Smooth muscle cell (in vitro differentiated cells): ENCODE measurements around the gene ST6GAL1. TPM values are rescaled to one million over a fixed set of nuclear protein-coding genes. Genes with fewer than 3 reads are reported as not detected.

ENCODE experiments used
- DNase-seq: peaks from one replicate; lab custom pipeline; 2025; ENCODE audit not compliant: unreplicated experiment; lab: John Stamatoyannopoulos, UW
- H2AFZ ChIP-seq: fragments of 200-600 bp; sonication (generic); 2 replicates; pipeline ENCODE4 v1.6.0; 2016; ENCODE audit warnings: antibody characterized with exemption, low read depth, mild to moderate bottlenecking
- H3F3A ChIP-seq: fragments of 200-600 bp; sonication (generic); 2 replicates; pipeline ENCODE4 v1.6.0; 2017; ENCODE audit warnings: antibody characterized with exemption, low read depth
- H3K27ac ChIP-seq: fragments of 200-600 bp; sonication (generic); 2 replicates; pipeline ENCODE4 v1.5.1; 2016; ENCODE audit warnings: low read depth, mild to moderate bottlenecking
- H3K27me3 ChIP-seq: fragments of 200-600 bp; sonication (generic); 2 replicates; pipeline ENCODE4 v1.6.1; 2016; ENCODE audit warnings: low read depth, mild to moderate bottlenecking
- H3K36me3 ChIP-seq: fragments of 200-600 bp; sonication (generic); 2 replicates; pipeline ENCODE4 v1.5.1; 2016; ENCODE audit warnings: low read depth
- H3K4me1 ChIP-seq: fragments of 200-600 bp; sonication (generic); 2 replicates; pipeline ENCODE4 v1.5.1; 2016; ENCODE audit warnings: low read depth
- H3K4me2 ChIP-seq: fragments of 200-600 bp; sonication (generic); 2 replicates; pipeline ENCODE4 v1.6.0; 2016; ENCODE audit warnings: mild to moderate bottlenecking
- H3K4me3 ChIP-seq: fragments of 200-600 bp; sonication (generic); 2 replicates; pipeline ENCODE4 v1.5.1; 2016; ENCODE audit warnings: mild to moderate bottlenecking
- H3K79me2 ChIP-seq: fragments of 200-600 bp; sonication (generic); 2 replicates; pipeline ENCODE4 v1.6.0; 2016; ENCODE audit warnings: low read depth, mild to moderate bottlenecking
- H3K9ac ChIP-seq: fragments of 200-600 bp; sonication (generic); 2 replicates; pipeline ENCODE4 v1.6.0; 2016; ENCODE audit warnings: low read depth
- H3K9me3 ChIP-seq: fragments of 200-600 bp; sonication (generic); replicated peaks from 2 replicates; pipeline ENCODE4 v1.5.1; 2016; ENCODE audit warnings: low read depth
- H4K20me1 ChIP-seq: fragments of 200-600 bp; sonication (generic); 2 replicates; pipeline ENCODE4 v1.6.0; 2016; ENCODE audit warnings: low read depth
- CTCF ChIP-seq: fragments of 200-600 bp; sonication (generic); IDR thresholded peaks from 2 replicates; pipeline ENCODE4 v1.5.1; 2017; ENCODE audit warnings: borderline replicate concordance, mild to moderate bottlenecking, antibody characterized with exemption; ENCODE audit not compliant: insufficient read depth, poor library complexity, severe bottlenecking
- WGBS: methylation state at CpG from one replicate; pipeline ENCODE4 v1.1.7; 2016; ENCODE audit warnings: low lambda C conversion rate; 5-methylcytosine and 5-hydroxymethylcytosine counted together
- polyA plus RNA-seq: library from polyadenylated mRNA; unstranded; fragments of >200 nt; fragmentation: Nextera tagmentation; extraction: Ambion mirVana; gene quantifications from 2 replicates; pipeline ENCODE4 v1.2.1, GENCODE V29; 2016
- total RNA-seq: library from RNA; depleted of rRNA; stranded (reverse); fragments of >200 nt; gene quantifications from 2 replicates; pipeline ENCODE4 v1.2.3, GENCODE V29; 2014

Gene ST6GAL1
- total and polyA plus RNA-seq, 2 experiments from 2014 or later = 3.5 to 8.9 TPM

- WGBS = 64% methylated on average over 9 of the region's 9 CpGs
- no peak for TF ChIP-seq CTCF
- no peaks in the 10 kb centered on the region for H3K79me2 ChIP-seq
- peak overlapping the region; percentile 38 for H3K27ac ChIP-seq
- H4K20me1 ChIP-seq = no peaks in the 10 kb centered on the region
- H3K4me1 ChIP-seq = no peaks in the 10 kb centered on the region
- H3K36me3 ChIP-seq = no peaks in the 10 kb centered on the region
- H3F3A ChIP-seq = no peaks in the 10 kb centered on the region
- H3K9me3 ChIP-seq = no peaks in the 10 kb centered on the region
- no peak overlapping the region for H3K9ac ChIP-seq
- H2AFZ ChIP-seq = no peak overlapping the region
- DNase-seq = peak; percentile 13
- H3K4me3 ChIP-seq = peak overlapping the region; percentile 24
- no peaks in the 10 kb centered on the region for H3K27me3 ChIP-seq
- peak overlapping the region; percentile 70 for H3K4me2 ChIP-seq
Measured at GRCh38 chr3:187101184-187102072, 171.1 kb downstream of the ST6GAL1 start.

- H4K20me1 ChIP-seq = no peaks in the 10 kb centered on the region
- H3K27me3 ChIP-seq = no peaks in the 10 kb centered on the region
- no peaks in the 10 kb centered on the region for H3F3A ChIP-seq
- H3K4me2 ChIP-seq = peak overlapping the region; percentile 70
- peak overlapping the region; percentile 38 for H3K27ac ChIP-seq
- H3K4me1 ChIP-seq = no peaks in the 10 kb centered on the region
- 100% methylated on average over 1 of the region's 1 CpG for WGBS
- no peak for DNase-seq
- H3K79me2 ChIP-seq = no peaks in the 10 kb centered on the region
- H3K9ac ChIP-seq = no peak overlapping the region
- H3K36me3 ChIP-seq = no peaks in the 10 kb centered on the region
- peak overlapping the region; percentile 24 for H3K4me3 ChIP-seq
- TF ChIP-seq CTCF = no peak
- H3K9me3 ChIP-seq = no peaks in the 10 kb centered on the region
- H2AFZ ChIP-seq = no peak overlapping the region
Measured at GRCh38 chr3:187102073-187102634, 171.8 kb downstream of the ST6GAL1 start.

- Histone ChIP-seq H3K36me3 (no peaks in the 10 kb centered on the region), H3K79me2 (no peaks in the 10 kb centered on the region), H3K27ac (no peak overlapping the region), H3K9me3 (no peaks in the 10 kb centered on the region), H3F3A (no peaks in the 10 kb centered on the region), H3K27me3 (no peaks in the 10 kb centered on the region), H3K4me3 (no peak overlapping the region), H3K4me1 (no peaks in the 10 kb centered on the region), H4K20me1 (no peaks in the 10 kb centered on the region), H2AFZ (no peak overlapping the region), H3K9ac (no peak overlapping the region), H3K4me2 (no peak overlapping the region)
- 98% methylated on average over 5 of the region's 5 CpGs for WGBS
- no peak for DNase-seq
- no peak for TF ChIP-seq CTCF
Measured at GRCh38 chr3:187103251-187103650, 172.9 kb downstream of the ST6GAL1 start.
